NCI-H2081 treated with DMSO at 0.1 percent for 48 hours (cell line): ENCODE results near the gene IL33.
A peak's percentile ranks its signal among the peaks of the same experiment; 100 is the strongest.

ENCODE experiments used
- DNase-seq: peaks from one replicate; lab custom pipeline; 2025; lab: John Stamatoyannopoulos, UW

IL33 gene

DNA sequence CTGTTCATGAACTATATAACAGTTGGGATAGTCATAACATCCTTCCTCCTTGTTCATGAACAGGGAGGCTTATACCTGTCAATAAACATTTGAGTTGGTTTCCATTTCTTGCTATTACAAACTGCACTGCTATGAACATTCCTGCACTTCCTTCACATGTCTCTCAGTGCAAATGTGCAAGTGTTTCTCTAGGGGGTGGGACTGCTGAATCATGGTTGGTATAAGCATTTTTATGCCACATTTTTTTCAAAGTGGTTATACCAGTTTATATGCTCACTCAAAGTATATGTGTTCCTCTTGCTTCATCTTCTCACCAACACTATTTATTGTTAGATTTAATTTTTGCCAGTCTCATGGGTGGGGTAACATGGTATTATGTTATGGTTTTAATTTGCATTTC lies 86.8 kb downstream of the IL33 start:
- DNase-seq, result no peak

DNA sequence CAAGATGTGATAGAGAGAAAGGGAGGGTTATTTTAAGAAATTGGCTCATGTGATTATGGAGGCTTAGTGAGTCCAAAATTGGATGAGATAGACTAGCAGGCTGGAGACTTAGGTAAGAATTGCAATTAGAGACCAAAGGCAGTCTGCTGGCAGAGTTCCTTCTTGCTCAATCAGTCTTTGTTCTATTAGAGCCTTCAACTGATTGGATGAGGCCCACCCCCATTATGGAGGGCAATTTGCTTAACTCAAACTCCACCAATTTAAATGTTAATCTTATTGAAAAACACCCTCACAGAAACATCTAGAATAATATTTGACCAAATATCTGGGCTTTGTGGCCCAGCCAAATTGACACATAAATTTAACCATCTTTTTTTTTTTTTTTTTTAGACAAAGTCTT lies 88.6 kb downstream of the IL33 start:
- DNase-seq, result no peak

DNA sequence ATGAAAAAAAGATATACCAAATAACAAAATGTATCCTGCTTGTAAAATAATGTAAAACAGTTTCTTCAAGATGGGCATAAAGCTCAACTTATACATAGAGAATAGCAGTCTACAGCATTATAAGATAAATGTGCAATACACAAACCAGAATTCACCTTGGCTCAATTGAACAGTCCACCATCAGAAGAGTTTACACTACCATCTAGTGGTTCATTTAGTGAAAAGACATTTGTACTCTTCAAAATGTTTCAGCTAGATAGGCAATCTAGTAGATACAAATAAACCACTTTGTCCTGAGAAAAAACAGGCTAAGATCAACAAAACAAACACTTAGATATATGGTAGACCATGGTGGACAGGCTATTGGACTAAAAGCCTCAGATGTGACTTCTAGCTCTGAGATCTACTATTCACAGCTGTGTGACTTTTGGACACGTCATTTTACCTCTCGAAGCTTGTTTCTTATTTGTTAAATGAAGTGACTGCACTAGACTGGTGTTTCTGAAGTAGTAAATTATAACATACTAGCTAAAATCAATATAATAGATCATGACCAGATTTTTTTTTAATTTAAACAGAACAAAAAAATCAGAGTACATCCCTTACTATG lies 90.5 kb downstream of the IL33 start:
- DNase-seq, result peak; percentile 35
